Measurements from ENCODE around the gene SWT1. TPM values are rescaled to one million over a fixed set of nuclear protein-coding genes. Genes with fewer than 3 reads are reported as not detected.

SWT1 gene
- polyA plus RNA-seq, 1 of the 3 experiments (the other 2 are of a cell fraction) = 1.1 TPM

- CTCF ChIA-PET = interaction anchor here (0.9 kb wide), 1 partner anchor 10 kb away, joined by 3 read pairs; no protein-coding TSS in a partner anchor
- Histone ChIP-seq H3K4me1 (ENCODE audit: control insufficient read depth in 1 of 2, insufficient read depth in 2 of 2, low read depth in 1 of 2, low read length in 1 of 2) (no peaks in the 10 kb centered on the region; a peak in 1 of 4 replicates), H3K36me3 (replicated peaks in 1 of 2; ENCODE audit: control insufficient read depth in 1 of 2, insufficient read depth in 2 of 2, low read length in 1 of 2) (peaks cover 0 to 9% of the 10 kb centered on the region in 2 experiments), H3K4me3 (ENCODE audit: low read depth in 2 of 2, low read length in 1 of 2) (no peak overlapping the region), H3K9me3 (no peaks in the 10 kb centered on the region; the same call in 1 of the 2 replicates), H3K79me2 (ENCODE audit: insufficient read depth) (no peaks in the 10 kb centered on the region), H3K9ac (no peak overlapping the region), H2AFZ (ENCODE audit: low read depth) (no peak overlapping the region), H3K4me2 (no peak overlapping the region), H3K27me3 (ENCODE audit: insufficient read depth) (no peaks in the 10 kb centered on the region), H4K20me1 (ENCODE audit: insufficient read depth) (no peaks in the 10 kb centered on the region), H3F3A (replicated peaks; ENCODE audit: insufficient read depth) (no peaks in the 10 kb centered on the region), H3K9me2 (no peaks in the 10 kb centered on the region), H3K27ac (ENCODE audit: low read depth in 2 of 2, low read length in 1 of 2) (no peak overlapping the region)
- no peak for TF ChIP-seq GABPA (IDR thresholded peaks at IDR 0.05; ENCODE audit: low read depth)
- 0 out of 2 replicates have a peak, but pooled peaks have one; percentile 12 for TF ChIP-seq JUND (IDR thresholded peaks at IDR 0.05)
- POLR2A ChIA-PET = no interaction called here
- DNase-seq = no peak
Measured at GRCh38 chr1:185279571-185279970, 122.6 kb downstream of the SWT1 start.

DNA sequence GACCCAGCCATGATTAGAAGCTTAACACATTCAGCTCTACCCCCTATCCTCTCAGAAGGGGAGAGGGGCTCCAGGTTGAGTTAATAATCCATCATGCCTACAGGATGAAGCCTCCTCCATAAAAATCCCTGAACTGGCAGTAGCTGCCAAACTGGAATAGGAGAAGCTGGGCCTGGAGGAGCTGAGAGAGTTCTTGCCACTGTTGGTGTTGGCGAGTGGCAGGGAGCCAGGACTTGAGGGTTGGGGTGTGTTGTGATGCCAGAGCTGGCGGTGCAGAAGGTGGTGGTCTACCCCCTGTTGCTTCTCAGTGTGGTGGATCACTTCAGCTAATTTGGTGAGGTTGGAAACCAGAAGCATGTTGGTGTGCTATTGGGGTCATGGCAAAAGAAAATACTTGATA lies 123.6 kb downstream of the SWT1 start:
- Histone ChIP-seq H4K20me1 (ENCODE audit: insufficient read depth) (no peaks in the 10 kb centered on the region), H3K4me1 (ENCODE audit: control insufficient read depth in 1 of 2, insufficient read depth in 2 of 2, low read depth in 1 of 2, low read length in 1 of 2) (peaks cover 0 to 5% of the 10 kb centered on the region in 2 experiments; a peak in 2 of 4 replicates), H3K9me3 (no peaks in the 10 kb centered on the region), H3K4me2 (no peak overlapping the region), H3K27me3 (ENCODE audit: insufficient read depth) (no peaks in the 10 kb centered on the region), H3K36me3 (replicated peaks in 1 of 2; ENCODE audit: control insufficient read depth in 1 of 2, insufficient read depth in 2 of 2, low read length in 1 of 2) (peaks cover 0 to 9% of the 10 kb centered on the region in 2 experiments), H3K9me2 (no peaks in the 10 kb centered on the region), H3K79me2 (ENCODE audit: insufficient read depth) (no peaks in the 10 kb centered on the region), H3K4me3 (ENCODE audit: low read depth in 2 of 2, low read length in 1 of 2) (no peak overlapping the region), H3K9ac (no peak overlapping the region), H3F3A (replicated peaks; ENCODE audit: insufficient read depth) (no peaks in the 10 kb centered on the region), H3K27ac (ENCODE audit: low read depth in 2 of 2, low read length in 1 of 2) (no peak overlapping the region), H2AFZ (ENCODE audit: low read depth) (no peak overlapping the region)
- POLR2A ChIA-PET = interaction anchor here (1.2 kb wide), 1 partner anchor 14 kb away, joined by 3 read pairs; no protein-coding TSS in a partner anchor
- WGBS (ENCODE audit: low lambda C conversion rate) = 83% methylated on average over 2 of the region's 2 CpGs
- TF ChIP-seq ZBTB33 (IDR thresholded peaks at IDR 0.05; ENCODE audit: borderline replicate concordance, low read depth) = no peak
- no peak for TF ChIP-seq RFX5 (IDR thresholded peaks at IDR 0.05; ENCODE audit: low read length)
- TF ChIP-seq CHD2 (IDR thresholded peaks at IDR 0.05; ENCODE audit: low read length, partially characterized antibody) = no peak
- TF ChIP-seq POLR2AphosphoS5 (IDR thresholded peaks at IDR 0.05; ENCODE audit: low read depth, low read length) = no peak
- TF ChIP-seq, protein P1, sequence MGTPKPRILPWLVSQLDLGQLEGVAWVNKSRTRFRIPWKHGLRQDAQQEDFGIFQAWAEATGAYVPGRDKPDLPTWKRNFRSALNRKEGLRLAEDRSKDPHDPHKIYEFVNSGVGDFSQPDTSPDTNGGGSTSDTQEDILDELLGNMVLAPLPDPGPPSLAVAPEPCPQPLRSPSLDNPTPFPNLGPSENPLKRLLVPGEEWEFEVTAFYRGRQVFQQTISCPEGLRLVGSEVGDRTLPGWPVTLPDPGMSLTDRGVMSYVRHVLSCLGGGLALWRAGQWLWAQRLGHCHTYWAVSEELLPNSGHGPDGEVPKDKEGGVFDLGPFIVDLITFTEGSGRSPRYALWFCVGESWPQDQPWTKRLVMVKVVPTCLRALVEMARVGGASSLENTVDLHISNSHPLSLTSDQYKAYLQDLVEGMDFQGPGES (IDR thresholded peaks at IDR 0.05; ENCODE audit: low read depth, low read length) = no peak
- no peak for TF ChIP-seq NFIC (IDR thresholded peaks at IDR 0.05; ENCODE audit: borderline replicate concordance)
- TF ChIP-seq FOSL2 (IDR thresholded peaks at IDR 0.05; ENCODE audit: borderline replicate concordance, low read depth) = no peak
- TF ChIP-seq JUND (IDR thresholded peaks at IDR 0.05) = no peak
- no peak for TF ChIP-seq REST (IDR thresholded peaks at IDR 0.05; ENCODE audit: low read depth, low read length)
- no peak for TF ChIP-seq FOXM1 (IDR thresholded peaks at IDR 0.05; ENCODE audit: low read depth)
- TF ChIP-seq GATA2 (CRISPR knock-in tag; IDR thresholded peaks at IDR 0.05) = no peak
- TF ChIP-seq TAF1 (IDR thresholded peaks at IDR 0.05; ENCODE audit: borderline replicate concordance, low read depth, low read length) = no peak
- TF ChIP-seq EZH2phosphoT487 (IDR thresholded peaks at IDR 0.05; ENCODE audit: borderline replicate concordance, low read depth) = no peak
- no peak for TF ChIP-seq NRF1 (IDR thresholded peaks at IDR 0.05; ENCODE audit: low read depth, low read length)
- TF ChIP-seq, protein P2, sequence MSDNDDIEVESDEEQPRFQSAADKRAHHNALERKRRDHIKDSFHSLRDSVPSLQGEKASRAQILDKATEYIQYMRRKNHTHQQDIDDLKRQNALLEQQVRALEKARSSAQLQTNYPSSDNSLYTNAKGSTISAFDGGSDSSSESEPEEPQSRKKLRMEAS (IDR thresholded peaks at IDR 0.05; ENCODE audit: low read depth) = no peak
- no peak for TF ChIP-seq GABPA (IDR thresholded peaks at IDR 0.05; ENCODE audit: low read depth)
- no peak for TF ChIP-seq SMC3 (IDR thresholded peaks at IDR 0.05; ENCODE audit: low read depth, low read length)
- CTCF ChIA-PET = no interaction called here
- no peak for DNase-seq
